ENCODE measurements around the gene POC5.

POC5 gene

DNA sequence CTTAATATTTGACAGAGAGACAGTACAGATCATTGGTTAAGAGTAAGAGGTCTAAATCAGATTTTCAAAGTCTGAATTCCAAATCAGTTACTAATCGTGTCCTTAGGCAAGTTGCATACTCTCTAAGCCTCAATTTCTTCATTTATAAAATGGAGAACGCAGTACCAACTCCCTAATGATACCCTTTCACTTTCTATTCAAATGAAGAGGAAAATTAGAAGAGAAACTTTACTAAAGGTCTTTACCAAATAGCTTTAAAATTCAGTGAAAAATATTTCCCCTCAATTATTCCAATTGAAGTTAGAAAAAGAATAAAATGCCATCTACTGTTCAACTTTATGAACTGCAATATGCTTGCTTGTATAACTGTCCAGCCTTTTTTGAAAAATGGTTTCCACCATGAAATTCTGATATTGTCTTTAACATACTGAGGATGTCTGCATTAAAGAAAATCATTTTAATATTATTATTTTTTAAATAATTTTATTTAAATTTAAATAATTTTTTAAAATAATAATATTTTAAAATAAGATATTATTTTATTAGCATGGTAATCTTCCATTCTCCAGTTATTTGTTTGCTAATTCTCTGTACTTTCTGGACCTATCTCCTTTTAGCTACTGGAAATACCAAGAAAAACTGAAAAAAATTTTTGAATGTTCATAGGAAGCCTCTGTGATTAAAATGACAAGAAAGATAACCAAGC, 36.0 kb downstream of the POC5 start:
- in situ Hi-C loops (cut with HindIII; ENCODE audit: low pct_ligation_motif_present, low sequenced_read_pairs) = no loop called here
- Histone ChIP-seq H3K27me3 (replicated peaks) (no peaks in the 10 kb centered on the region), H3K4me3 (ENCODE audit: low read depth, low read length) (no peak overlapping the region), H3K36me3 (replicated peaks) (peaks cover 5% of the 10 kb centered on the region), H3K27ac (peak overlapping the region; percentile 2)
- TF ChIP-seq, protein P1, sequence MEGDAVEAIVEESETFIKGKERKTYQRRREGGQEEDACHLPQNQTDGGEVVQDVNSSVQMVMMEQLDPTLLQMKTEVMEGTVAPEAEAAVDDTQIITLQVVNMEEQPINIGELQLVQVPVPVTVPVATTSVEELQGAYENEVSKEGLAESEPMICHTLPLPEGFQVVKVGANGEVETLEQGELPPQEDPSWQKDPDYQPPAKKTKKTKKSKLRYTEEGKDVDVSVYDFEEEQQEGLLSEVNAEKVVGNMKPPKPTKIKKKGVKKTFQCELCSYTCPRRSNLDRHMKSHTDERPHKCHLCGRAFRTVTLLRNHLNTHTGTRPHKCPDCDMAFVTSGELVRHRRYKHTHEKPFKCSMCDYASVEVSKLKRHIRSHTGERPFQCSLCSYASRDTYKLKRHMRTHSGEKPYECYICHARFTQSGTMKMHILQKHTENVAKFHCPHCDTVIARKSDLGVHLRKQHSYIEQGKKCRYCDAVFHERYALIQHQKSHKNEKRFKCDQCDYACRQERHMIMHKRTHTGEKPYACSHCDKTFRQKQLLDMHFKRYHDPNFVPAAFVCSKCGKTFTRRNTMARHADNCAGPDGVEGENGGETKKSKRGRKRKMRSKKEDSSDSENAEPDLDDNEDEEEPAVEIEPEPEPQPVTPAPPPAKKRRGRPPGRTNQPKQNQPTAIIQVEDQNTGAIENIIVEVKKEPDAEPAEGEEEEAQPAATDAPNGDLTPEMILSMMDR (IDR thresholded peaks at IDR 0.05; ENCODE audit: low read depth, low read length, missing control alignments) = peak; percentile 27
- no peak for DNase-seq

DNA sequence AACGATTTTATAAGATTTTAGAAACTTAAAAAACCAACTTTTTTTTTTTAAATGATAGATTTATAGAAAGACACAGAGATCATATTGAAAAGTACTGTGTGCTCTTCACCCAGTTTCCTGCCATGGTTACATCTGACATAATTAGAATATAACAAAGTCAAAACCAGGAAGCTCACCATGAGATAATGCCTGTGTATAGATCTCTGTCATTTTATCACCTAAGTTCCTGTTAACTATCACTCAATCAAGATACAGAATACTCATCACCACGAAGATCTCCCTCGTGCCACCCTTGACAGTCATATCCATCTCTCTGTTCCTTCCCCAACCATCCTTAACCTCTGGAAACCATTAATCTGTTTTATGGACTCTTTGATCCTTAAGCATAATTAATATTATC, 39.1 kb downstream of the POC5 start:
- in situ Hi-C loops (cut with HindIII; ENCODE audit: low pct_ligation_motif_present, low sequenced_read_pairs) = no loop called here
- TF ChIP-seq, protein P1 (IDR thresholded peaks at IDR 0.05; ENCODE audit: low read depth, low read length, missing control alignments) = no peak
- H3K27ac ChIP-seq = no peak overlapping the region

DNA sequence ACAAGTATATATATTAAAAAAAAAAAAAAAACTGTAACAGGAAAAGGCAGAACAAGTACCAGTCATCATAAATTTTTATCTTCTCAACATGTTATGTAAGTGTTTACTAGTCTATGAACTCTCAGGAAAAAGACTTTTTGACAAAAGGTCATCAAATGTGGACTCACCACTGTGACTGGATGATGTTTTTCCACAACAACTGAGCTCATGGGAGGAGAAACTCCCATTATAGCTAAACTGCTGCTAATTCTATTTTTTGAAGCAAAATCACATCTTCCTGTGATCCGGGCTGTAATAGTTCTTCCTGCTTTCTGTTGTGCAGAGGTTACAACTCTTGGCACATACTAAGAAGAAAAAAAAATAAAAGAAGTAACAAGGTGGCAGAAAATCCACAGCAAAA, 39.6 kb downstream of the POC5 start:
- Histone ChIP-seq H3K27me3 (replicated peaks) (no peaks in the 10 kb centered on the region), H3K36me3 (replicated peaks) (no peaks in the 10 kb centered on the region), H3K27ac (no peak overlapping the region), H3K4me3 (ENCODE audit: low read depth, low read length) (no peak overlapping the region)
- TF ChIP-seq, protein P1 (IDR thresholded peaks at IDR 0.05; ENCODE audit: low read depth, low read length, missing control alignments) = no peak
- in situ Hi-C loops (cut with HindIII; ENCODE audit: low pct_ligation_motif_present, low sequenced_read_pairs) = no loop called here
- DNase-seq = no peak

More for the DNA sequence above, 39.1 kb downstream of the POC5 start:
- no peak for DNase-seq
- H3K4me3 ChIP-seq (ENCODE audit: low read depth, low read length) = no peak overlapping the region
- H3K36me3 ChIP-seq (replicated peaks) = no peaks in the 10 kb centered on the region
- no peaks in the 10 kb centered on the region for H3K27me3 ChIP-seq (replicated peaks)

DNA sequence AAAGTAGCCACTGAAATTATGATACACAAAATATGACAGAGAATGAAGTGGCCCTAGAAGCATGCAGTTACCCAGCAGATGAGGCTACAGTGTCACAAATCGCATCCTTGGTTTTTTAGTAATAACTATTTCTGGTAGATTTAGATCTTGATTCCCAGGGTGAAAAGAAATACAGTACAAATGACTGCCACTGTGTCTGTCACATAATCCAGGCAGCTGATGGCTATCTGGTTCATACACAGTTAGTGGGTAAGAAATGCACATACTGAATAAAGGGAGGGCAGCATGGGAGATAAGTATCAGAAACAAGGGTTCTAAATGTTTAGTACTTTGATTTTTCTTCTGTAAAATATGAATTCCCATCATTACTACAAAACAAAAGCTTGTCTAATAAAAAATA, 41.5 kb downstream of the POC5 start:
- Histone ChIP-seq H3K4me3 (ENCODE audit: low read depth, low read length) (no peak overlapping the region), H3K36me3 (replicated peaks) (no peaks in the 10 kb centered on the region), H3K27ac (no peak overlapping the region), H3K27me3 (replicated peaks) (no peaks in the 10 kb centered on the region)
- in situ Hi-C loops (cut with HindIII; ENCODE audit: low pct_ligation_motif_present, low sequenced_read_pairs) = no loop called here
- TF ChIP-seq, protein P1 (IDR thresholded peaks at IDR 0.05; ENCODE audit: low read depth, low read length, missing control alignments) = no peak
- DNase-seq = no peak

DNA sequence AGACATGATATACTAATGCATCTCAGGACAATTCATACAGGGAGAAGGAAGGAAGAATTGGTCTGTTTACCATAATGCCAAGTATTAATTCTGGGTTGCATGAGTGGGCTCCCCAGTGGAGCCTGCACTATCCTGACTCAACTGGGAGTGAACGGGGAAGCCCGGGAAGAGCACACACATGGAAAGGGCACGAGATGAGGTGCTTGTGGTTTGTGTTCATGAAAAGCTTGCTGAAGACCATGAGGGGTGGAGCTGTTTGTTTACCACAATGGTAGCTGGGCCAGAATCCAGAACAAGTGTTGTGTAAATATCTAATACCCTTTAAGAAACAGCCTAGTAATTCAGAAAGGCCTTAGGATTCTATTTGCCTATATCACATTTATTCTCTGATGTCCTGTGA, 44.6 kb downstream of the POC5 start:
- Histone ChIP-seq H3K27me3 (replicated peaks) (no peaks in the 10 kb centered on the region), H3K27ac (no peak overlapping the region), H3K36me3 (replicated peaks) (no peaks in the 10 kb centered on the region), H3K4me3 (ENCODE audit: low read depth, low read length) (no peak overlapping the region)
- in situ Hi-C loops (cut with HindIII; ENCODE audit: low pct_ligation_motif_present, low sequenced_read_pairs) = no loop called here
- TF ChIP-seq, protein P1 (IDR thresholded peaks at IDR 0.05; ENCODE audit: low read depth, low read length, missing control alignments) = no peak
- DNase-seq = no peak

DNA sequence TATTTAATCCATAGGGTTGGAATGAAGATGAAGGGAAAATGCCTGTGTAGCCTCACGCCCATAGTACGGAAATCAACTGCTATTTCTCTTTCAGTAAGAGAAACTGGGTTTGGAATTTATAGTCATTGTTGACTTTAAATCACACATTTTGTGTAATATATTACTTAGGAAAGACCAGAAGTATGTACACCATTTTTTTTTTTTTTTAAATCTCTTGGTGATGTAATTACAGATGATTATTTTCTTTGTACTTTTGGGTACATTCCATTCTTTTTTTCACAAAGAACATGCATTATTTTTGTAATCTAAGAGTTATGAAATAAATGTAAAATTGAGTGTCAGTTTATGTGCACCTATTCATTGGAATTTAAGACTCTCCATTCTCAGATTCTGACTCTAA, 45.7 kb downstream of the POC5 start:
- TF ChIP-seq, protein P1 (IDR thresholded peaks at IDR 0.05; ENCODE audit: low read depth, low read length, missing control alignments) = no peak
- no peak overlapping the region for H3K27ac ChIP-seq
- H3K27me3 ChIP-seq (replicated peaks) = no peaks in the 10 kb centered on the region
- H3K4me3 ChIP-seq (ENCODE audit: low read depth, low read length) = no peak overlapping the region
- no peaks in the 10 kb centered on the region for H3K36me3 ChIP-seq (replicated peaks)
- DNase-seq = no peak
- in situ Hi-C loops (cut with HindIII; ENCODE audit: low pct_ligation_motif_present, low sequenced_read_pairs) = no loop called here
